ENCODE results near the gene CDKN1A.

Gene CDKN1A

DNA sequence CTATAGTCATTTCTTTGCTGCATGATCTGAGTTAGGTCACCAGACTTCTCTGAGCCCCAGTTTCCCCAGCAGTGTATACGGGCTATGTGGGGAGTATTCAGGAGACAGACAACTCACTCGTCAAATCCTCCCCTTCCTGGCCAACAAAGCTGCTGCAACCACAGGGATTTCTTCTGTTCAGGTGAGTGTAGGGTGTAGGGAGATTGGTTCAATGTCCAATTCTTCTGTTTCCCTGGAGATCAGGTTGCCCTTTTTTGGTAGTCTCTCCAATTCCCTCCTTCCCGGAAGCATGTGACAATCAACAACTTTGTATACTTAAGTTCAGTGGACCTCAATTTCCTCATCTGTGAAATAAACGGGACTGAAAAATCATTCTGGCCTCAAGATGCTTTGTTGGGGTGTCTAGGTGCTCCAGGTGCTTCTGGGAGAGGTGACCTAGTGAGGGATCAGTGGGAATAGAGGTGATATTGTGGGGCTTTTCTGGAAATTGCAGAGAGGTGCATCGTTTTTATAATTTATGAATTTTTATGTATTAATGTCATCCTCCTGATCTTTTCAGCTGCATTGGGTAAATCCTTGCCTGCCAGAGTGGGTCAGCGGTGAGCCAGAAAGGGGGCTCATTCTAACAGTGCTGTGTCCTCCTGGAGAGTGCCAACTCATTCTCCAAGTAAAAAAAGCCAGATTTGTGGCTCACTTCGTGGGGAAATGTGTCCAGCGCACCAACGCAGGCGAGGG is 594 bp upstream of the CDKN1A start:
- no peak for DNase-seq (ENCODE audit: low read depth)

DNA sequence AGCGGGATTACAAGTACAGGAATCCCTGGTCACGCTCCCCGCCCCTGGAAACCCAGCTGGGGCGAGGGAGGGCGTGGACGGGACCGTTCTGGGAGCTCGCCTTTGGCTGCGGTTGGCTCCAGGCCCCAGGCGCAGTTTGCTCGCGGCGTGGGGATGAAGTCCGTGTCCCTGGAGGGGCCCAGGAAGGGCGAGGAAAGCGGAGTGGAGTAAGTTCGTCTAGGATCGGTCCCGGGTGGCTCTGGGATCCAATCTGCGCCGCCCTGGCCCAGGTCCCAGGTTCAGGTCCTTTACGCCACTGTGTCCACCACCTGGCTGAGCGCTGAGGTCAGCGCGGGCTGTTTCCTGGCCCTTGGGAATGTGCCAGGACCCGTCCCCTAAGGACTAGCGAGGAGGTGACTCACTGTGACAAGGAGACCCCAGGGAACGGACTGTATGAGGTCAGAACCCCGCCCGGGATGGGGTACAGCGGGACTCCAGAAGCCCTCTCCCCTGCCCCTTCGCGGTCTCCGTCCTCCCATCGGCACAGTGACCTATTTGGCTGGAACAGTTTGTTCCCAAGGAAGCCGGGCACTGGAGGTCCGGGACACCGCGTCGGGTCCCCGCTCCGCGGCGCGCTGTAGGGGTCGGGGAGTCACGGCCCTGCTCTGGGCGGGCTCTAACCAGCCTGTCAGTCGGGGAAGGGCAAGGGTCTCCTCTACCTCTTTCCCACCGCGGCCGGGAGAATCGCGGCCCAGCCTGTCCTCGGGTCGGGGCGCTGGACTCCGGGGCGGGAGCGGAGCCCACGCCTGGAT is 724 bp downstream of the CDKN1A start:
- DNase-seq (ENCODE audit: low read depth), result peak; percentile 23

DNA sequence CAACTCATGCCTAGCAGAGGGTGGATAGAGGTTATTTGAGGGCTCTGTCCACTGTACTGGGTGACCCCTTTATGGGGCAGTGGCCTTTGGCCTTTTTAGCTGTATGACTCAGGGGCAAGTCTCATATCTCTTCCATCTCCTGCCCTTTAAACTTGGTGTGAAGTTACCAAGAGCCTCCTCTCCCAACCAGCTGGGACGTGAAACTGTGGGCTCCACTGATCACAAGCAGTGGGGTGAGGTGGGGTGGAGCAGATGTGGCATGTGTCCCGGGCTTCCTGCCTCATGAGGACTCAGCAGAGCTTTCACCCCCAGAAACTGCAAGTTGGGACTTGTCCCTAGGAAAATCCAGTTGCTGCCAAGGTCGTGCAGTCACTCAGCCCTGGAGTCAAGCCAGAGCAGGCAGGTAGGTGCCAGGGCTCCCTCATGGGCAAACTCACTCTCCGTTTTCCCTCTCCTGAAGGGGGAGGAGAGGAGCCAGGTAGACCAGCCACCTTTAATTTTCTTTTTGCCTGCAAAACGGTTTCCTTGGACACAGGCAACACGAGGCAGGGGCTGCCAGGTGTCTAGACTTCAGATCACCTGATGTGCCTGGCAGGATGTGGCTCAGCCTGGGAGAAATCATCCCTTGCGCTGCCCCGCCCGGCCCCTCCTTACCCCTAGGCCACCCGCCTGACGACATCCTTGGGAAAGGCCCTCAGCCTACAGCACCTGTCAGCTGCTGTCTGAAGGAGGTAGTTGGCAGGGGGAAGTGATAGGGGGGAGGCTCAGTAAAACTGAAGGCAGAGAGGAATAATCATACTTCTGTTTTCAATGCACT is 4.0 kb downstream of the CDKN1A start:
- DNase-seq (ENCODE audit: low read depth), result peak; percentile 58

DNA sequence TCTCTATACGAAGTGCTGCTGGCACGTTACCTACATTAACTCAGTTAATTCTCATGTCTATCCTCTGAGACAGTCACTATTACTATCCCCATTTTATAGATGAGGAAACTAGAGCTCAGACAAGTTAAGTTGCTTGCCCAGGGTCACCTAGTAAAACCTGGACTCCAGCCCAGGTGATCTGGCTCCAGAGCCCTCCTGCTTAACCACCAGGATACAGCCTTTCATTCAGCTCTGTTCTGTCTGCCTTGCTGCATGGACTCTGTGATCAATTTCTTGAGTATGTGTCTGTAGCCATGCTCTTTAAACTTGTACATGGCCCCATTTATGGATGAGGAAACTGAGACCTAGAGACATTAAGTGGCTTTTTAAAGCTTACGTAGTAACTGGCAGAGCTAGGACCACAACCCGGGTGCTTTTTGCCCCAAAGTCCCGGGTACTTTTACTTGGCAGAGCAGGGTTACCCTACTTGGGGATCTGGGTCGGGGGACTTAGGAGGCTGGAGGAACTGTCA is 4.7 kb downstream of the CDKN1A start:
- no peak for DNase-seq (ENCODE audit: low read depth)

DNA sequence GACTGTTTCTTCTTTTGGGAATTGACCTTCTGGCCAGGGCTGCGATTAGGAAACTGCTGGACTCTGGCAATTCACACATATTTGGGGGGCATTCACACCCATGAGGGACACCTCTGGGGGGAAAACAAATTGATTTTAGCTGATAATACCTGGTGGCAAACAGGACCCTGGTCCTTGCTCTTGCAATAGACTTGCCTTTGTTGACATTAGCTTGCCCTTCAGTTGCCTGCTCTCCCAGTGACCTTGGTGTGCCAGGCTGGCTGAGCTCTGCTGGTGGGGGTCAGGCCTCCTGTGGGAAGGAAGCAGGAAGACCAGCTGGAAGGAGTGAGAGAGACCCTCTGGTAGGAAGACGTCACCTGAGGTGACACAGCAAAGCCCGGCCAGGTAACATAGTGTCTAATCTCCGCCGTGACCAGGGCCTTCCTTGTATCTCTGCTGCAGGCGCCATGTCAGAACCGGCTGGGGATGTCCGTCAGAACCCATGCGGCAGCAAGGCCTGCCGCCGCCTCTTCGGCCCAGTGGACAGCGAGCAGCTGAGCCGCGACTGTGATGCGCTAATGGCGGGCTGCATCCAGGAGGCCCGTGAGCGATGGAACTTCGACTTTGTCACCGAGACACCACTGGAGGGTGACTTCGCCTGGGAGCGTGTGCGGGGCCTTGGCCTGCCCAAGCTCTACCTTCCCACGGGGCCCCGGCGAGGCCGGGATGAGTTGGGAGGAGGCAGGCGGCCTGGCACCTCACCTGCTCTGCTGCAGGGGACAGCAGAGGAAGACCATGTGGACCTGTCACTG is 5.3 kb downstream of the CDKN1A start:
- no peak for DNase-seq (ENCODE audit: low read depth)

DNA sequence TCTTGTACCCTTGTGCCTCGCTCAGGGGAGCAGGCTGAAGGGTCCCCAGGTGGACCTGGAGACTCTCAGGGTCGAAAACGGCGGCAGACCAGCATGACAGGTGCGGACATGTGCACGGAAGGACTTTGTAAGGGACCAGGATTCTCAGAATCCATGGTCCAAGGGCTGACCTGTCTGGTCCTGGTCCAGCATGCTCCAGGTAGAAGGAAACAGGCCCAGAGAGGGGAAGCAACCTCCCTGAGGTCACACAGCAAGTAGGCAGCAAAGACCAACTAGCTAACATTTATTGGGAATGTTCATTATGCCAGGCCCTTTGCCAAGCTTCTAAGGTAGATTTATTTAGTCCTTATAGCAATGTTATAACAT is 5.9 kb downstream of the CDKN1A start:
- no peak for DNase-seq (ENCODE audit: low read depth)

DNA sequence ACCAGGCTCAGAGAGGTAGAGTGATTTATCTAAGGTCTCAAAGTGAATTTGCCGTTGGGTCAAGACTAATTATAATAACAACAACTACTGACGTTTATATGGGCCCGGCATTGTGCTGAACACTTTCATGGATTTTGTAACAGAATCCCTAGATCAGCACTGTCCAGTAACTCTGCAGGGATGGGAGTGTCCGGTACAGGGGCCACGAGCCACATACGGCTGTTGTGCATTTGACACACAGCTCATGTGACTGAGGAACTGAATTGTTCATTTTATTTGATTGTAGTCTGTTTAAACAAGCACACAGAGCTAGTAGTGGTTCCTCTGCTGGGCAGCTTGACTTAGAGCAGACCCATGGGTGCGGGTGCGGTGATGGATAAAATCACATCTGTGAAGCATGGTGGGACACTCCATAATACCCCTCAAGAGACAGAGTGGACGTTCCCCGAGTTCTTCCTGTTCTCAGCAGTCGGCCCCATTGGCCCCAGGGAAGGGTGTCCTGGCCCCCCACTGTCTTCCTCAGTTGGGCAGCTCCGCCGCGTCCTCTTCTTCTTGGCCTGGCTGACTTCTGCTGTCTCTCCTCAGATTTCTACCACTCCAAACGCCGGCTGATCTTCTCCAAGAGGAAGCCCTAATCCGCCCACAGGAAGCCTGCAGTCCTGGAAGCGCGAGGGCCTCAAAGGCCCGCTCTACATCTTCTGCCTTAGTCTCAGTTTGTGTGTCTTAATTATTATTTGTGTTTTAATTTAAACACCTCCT is 6.8 kb downstream of the CDKN1A start:
- DNase-seq (ENCODE audit: low read depth), result no peak

DNA sequence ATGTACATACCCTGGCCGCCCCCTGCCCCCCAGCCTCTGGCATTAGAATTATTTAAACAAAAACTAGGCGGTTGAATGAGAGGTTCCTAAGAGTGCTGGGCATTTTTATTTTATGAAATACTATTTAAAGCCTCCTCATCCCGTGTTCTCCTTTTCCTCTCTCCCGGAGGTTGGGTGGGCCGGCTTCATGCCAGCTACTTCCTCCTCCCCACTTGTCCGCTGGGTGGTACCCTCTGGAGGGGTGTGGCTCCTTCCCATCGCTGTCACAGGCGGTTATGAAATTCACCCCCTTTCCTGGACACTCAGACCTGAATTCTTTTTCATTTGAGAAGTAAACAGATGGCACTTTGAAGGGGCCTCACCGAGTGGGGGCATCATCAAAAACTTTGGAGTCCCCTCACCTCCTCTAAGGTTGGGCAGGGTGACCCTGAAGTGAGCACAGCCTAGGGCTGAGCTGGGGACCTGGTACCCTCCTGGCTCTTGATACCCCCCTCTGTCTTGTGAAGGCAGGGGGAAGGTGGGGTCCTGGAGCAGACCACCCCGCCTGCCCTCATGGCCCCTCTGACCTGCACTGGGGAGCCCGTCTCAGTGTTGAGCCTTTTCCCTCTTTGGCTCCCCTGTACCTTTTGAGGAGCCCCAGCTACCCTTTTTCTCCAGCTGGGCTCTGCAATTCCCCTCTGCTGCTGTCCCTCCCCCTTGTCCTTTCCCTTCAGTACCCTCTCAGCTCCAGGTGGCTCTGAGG is 7.6 kb downstream of the CDKN1A start:
- DNase-seq (ENCODE audit: low read depth), result no peak

DNA sequence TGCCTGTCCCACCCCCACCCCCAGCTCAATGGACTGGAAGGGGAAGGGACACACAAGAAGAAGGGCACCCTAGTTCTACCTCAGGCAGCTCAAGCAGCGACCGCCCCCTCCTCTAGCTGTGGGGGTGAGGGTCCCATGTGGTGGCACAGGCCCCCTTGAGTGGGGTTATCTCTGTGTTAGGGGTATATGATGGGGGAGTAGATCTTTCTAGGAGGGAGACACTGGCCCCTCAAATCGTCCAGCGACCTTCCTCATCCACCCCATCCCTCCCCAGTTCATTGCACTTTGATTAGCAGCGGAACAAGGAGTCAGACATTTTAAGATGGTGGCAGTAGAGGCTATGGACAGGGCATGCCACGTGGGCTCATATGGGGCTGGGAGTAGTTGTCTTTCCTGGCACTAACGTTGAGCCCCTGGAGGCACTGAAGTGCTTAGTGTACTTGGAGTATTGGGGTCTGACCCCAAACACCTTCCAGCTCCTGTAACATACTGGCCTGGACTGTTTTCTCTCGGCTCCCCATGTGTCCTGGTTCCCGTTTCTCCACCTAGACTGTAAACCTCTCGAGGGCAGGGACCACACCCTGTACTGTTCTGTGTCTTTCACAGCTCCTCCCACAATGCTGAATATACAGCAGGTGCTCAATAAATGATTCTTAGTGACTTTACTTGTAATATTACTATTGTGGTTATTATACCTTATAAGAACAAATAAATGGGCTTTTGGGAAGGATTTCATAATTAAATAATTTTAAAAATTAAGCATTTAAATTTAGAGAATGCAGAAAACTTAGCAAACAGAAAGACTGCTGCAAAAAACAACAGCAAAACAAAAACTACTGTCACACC is 8.4 kb downstream of the CDKN1A start:
- no peak for DNase-seq (ENCODE audit: low read depth)

DNA sequence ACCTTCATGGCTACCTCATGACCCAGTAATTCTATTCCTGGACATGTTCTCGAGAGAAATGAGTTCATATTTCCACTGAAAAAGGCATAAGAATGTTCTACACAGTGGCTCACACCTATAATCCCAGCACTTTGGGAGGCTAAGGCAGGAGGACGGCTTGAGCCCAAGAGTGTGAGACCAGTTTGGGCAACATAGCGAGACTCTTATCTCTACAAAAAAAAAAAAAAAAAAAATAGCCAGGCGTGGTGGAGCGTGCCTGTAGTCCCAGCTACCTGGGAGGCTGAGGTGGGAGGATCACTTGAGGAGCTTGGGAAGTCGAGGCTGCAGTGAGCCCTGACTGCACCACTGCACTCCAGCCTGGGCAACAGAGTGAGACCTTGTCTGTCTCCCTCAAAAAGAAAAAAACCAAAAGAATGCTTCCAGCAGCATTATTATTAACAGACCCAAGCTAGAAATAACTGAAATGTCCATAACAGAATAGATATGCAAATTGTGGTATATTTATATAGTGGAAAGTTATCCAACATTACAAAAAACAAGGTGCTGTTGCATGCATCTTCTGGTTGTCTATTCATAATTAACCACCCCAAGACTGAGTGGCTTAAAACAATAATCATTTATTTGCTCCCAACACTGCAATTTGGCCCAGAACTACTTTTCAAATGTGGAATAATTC is 9.7 kb downstream of the CDKN1A start:
- DNase-seq (ENCODE audit: low read depth), result no peak

DNA sequence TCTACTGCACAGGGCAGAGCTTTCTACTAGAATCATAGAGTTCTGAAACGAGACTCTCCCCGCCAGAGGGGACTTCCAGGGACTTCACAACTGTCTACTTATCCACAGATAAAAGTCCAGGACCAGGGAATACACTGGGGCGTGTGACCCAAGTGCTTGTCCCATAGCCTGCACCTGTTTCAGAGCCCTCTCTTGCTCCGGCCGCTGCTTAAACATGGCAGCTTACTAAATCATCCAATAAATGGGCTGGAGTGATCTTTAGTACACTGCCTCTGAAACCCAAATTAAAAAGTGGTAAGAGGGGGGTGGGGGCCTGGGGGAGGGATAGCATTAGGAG is 10.2 kb downstream of the CDKN1A start:
- no peak for DNase-seq (ENCODE audit: low read depth)

DNA sequence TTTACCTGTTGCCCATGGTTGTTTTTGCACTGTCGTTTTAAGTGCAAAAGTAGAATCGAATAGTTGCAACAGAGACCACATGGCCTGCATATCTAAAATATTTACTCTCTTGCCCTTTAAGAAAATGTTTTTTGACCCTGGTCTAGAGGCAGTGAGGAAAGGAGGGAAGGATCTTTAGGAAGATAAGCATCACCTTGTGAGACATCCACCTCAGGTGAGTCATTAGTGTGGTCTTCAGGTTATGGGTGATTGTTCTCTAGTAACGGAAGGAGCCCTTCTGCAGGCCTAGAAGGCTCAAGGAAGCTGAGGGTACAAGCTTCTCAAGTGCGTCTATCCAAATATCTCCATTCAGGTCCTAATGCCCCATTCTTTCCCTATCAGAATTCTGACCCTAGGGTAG is 12.5 kb downstream of the CDKN1A start:
- no peak for DNase-seq (ENCODE audit: low read depth)

DNA sequence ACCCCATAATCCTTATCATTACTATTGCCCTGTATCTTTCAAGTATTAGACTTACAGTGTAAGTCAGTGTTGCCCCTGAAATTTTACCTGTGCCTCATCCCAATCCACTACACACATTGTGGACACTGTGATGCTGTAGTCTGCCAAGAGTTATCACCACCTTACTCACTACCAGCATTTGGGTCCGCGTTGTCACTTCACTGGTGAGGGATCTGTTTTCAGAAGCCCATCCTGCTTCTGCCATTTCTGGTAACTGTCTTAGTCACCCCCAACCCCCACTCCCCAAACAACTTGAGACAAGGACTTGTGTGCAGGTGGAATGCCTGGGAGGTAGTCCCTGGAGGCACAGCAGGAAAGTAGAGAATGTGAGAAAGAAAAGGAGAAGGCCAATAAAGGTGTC is 13.1 kb downstream of the CDKN1A start:
- no peak for DNase-seq (ENCODE audit: low read depth)

DNA sequence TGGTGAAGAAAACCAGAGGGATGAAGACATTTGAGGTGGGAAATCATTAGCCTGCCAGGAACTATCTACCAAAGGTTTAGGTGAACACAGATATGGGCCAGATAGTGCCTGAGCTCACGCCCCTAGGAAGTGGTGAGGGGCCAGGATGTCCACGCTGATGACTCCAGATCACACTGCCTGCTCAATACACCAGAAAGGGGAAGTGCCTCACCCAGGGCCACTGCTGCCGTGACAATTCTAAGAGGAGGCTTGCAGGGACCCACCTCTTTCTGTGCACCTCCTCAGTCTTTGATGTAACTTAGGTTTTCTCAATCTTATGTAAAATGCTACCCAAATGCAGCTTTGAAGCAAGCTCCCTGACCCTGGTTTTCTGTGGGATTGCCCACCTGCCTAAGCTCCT is 13.7 kb downstream of the CDKN1A start:
- no peak for DNase-seq (ENCODE audit: low read depth)

DNA sequence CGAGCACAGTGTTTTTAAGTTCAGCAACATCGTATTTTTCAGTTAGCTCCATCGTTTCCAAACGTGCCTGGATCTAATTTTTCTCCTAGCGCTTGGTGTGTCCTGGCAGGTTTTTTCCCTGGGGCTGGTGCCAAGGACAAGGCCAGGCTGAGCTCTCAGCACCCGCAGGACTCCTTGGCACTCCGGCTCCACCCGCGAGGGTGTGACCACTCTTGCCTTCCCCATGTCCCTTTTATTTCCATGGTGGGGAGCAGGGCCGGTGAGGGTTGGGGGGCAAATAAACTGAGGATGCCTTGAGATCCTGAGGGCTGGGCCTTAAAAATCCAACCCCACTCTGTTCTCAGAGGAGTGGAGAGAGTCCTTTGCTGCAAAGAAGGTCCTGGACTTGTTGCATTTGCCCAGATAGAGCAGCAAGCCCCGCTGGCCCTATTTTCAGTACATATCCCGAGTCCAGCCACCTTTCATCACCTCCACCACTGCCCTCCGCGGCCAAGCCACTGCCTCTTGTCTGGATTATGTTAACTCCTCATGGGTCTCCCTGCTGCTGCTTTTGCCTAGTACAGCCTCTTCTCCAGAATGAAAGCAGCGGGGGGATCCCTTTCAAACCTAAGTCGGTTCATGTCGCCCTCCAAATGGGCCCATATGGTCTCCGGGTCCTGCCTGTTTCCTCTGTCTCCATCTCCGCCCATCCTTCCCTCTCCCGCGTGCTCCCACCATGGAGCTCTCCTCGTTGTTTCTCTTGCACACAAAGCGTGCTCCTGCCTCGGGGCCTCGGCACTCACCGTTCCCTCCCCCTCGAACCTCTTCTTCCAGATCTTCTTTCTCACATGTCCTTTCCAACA is 14.6 kb downstream of the CDKN1A start:
- no peak for DNase-seq (ENCODE audit: low read depth)

DNA sequence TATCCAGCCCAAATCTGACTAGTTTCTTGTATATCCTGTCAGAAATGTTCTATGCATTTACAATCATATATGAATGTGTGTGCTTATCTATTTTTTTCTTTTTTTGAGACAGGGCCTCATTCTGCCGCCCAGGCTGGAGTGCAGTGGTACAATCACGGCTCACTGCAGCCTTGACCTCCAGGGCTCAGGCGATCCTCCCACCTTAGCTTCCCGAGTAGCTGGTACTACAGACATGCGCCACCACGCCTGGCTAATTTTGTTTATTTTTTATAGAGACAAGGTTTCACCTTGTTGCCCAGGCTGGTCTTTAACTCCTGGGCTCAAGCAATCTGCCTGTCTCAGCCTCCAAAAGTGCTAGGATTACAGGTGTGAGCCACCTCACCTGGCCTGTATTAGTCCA is 16.1 kb downstream of the CDKN1A start:
- DNase-seq (ENCODE audit: low read depth), result no peak

DNA sequence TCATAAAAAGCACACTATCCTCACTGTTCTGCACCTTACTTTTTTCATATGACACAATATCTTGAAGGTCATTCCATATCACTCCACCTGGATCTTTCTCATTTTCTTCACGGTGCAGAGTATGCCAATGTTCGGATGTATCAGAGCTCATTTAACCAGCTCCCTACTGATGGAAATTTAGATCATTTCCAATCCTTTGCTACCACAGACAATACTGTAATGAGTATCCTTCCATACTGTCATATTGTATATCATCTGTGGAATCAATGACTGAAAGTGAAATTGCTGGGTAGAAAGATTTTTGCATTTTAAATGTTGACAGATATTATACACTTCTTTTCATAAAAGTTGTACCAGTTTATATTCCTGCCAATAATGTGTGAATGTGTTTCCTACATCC is 16.9 kb downstream of the CDKN1A start:
- DNase-seq (ENCODE audit: low read depth), result no peak

DNA sequence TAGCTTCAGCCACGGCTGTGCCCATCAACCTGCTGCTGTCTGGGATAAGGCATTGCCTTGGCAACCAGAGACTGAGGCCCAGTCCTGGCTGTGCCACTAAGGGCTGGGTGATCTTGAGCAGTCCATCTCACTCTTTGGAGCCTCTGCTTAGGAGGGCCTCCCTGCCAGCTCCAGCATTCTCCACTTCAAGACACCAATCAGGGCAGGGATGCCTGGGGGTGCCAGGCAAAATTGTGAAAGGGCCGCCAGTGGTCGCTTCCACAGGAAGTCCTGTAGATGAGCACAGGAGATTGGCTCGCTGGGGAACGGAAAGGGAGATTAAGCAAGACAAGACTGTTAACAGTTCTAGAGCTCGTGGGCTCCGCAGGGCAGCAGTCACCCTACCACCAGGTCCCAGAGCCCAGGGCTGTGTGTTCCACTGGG is 19.0 kb downstream of the CDKN1A start, which contains the start of gene RAB44:
Gene RAB44, plus strand, starts transcription at position 346 of the 423 bp plus-strand sequence. CDS start 6,410 bp downstream, outside the sequence.
- DNase-seq (ENCODE audit: low read depth), result no peak
